A549 (cell line): ENCODE measurements around the gene NTN4. TPM values are rescaled to one million over a fixed set of nuclear protein-coding genes. Genes with fewer than 3 reads are reported as not detected.

Experiments used
- ATAC-seq, 2 experiments: fragments of 200-7000 bp in 1 of 2; fragments of >200 bp in 1 of 2; cut with Nextera tagmentation in 1 of 2; cut with Tn5 transposase in 1 of 2; 3 replicates each; pipeline versions ENCODE4 v1.8.0 to v1.9.1; 2018 to 2020; ENCODE audit warnings: mild to moderate bottlenecking in 1 of 2, moderate library complexity in 1 of 2
- CTCF ChIA-PET: fragments of 300-600 bp; sonication (Branson Sonifier 250); formaldehyde crosslinking; extraction: SDS; loops from one replicate; lab custom pipeline; 2021; ENCODE audit warnings: antibody characterized with exemption, inconsistent platforms; lab: Yijun Ruan, JAX
- POLR2A ChIA-PET: fragments of 350-600 bp; formaldehyde crosslinking; extraction: SDS; loops from one replicate; lab custom pipeline; 2021; ENCODE audit warnings: antibody characterized with exemption, inconsistent platforms; lab: Yijun Ruan, JAX
- DNase-seq, 2 experiments: peaks; one replicate each; pipeline versions ENCODE4 v3.0.0 to v3.0.0-alpha.2; 2011 to 2016; ENCODE audit warnings: low read depth in 1 of 2, low spot score in 1 of 2
- FAIRE-seq: peaks from 2 replicates; lab custom pipeline; 2011; peaks lifted over from hg19 to GRCh38; lab: Jason Lieb, UNC
- H3K27ac ChIP-seq, 2 experiments: fragments of >200 bp; sonication (Bioruptor Twin); formaldehyde crosslinking; 3 replicates each; pipeline ENCODE4 v1.5.1; 2016 to 2017
- H3K4me1 ChIP-seq: fragments of >200 bp; sonication (Bioruptor Twin); formaldehyde crosslinking; 3 replicates; pipeline ENCODE4 v1.6.1; 2016
- H3K4me2 ChIP-seq: fragments of >200 bp; sonication (Bioruptor Twin); formaldehyde crosslinking; 3 replicates; pipeline ENCODE4 v1.6.1; 2016
- H3K4me3 ChIP-seq: fragments of >200 bp; sonication (Bioruptor Twin); formaldehyde crosslinking; 3 replicates; pipeline ENCODE4 v1.5.1; 2016
- H3K9me3 ChIP-seq: fragments of >200 bp; sonication (Bioruptor Twin); formaldehyde crosslinking; 3 replicates; pipeline ENCODE4 v1.6.1; 2016
- ATOH8 ChIP-seq: fragments of 250-450 bp; sonication (Bioruptor Pico); IDR thresholded peaks from 2 replicates; pipeline ENCODE4 v1.5.0; 2020; ENCODE audit warnings: low read depth, mild to moderate bottlenecking, moderate library complexity
- BHLHE40 ChIP-seq: IDR thresholded peaks from 2 replicates; pipeline ENCODE4 v1.6.1; 2012; ENCODE audit warnings: low read depth, low read length, inconsistent platforms
- CBX2 ChIP-seq: fragments of 200-600 bp; sonication (generic); IDR thresholded peaks from 2 replicates; pipeline ENCODE4 v1.6.1; 2016; ENCODE audit warnings: low read depth, mild to moderate bottlenecking, borderline replicate concordance
- CTCF ChIP-seq: fragments of >200 bp; sonication (Bioruptor Twin); formaldehyde crosslinking; IDR thresholded peaks from 3 replicates; pipeline ENCODE4 v1.5.1; 2016
- E2F6 ChIP-seq: IDR thresholded peaks from 2 replicates; pipeline ENCODE4 v1.6.1; 2012; ENCODE audit warnings: low read depth, borderline replicate concordance
- ELK1 ChIP-seq: fragments of 150-350 bp; IDR thresholded peaks from 2 replicates; pipeline ENCODE4 v1.6.1; 2014; ENCODE audit warnings: low read depth, mild to moderate bottlenecking, low read length
- EP300 ChIP-seq, 2 experiments: fragments of >200 bp; sonication (Bioruptor Twin); formaldehyde crosslinking; IDR thresholded peaks; 2 replicates in 1 of 2; 3 replicates in 1 of 2; pipeline ENCODE4 v1.6.1; 2016 to 2017
- FOSB ChIP-seq: fragments of 250-450 bp; sonication (Bioruptor Pico); IDR thresholded peaks from 2 replicates; pipeline ENCODE4 v1.5.0; 2020; ENCODE audit warnings: mild to moderate bottlenecking, moderate library complexity
- FOSL2 ChIP-seq, 2 experiments: fragments of 450-650 bp in 1 of 2; fragments of >200 bp in 1 of 2; sonication (Bioruptor Twin) in 1 of 2; formaldehyde crosslinking; IDR thresholded peaks; 2 replicates each; pipeline versions ENCODE4 v1.5.0 to v1.6.1; 2016 to 2020; ENCODE audit warnings: mild to moderate bottlenecking in 1 of 2, moderate library complexity in 1 of 2
- HDAC2 ChIP-seq: fragments of 200-600 bp; sonication (generic); IDR thresholded peaks from 2 replicates; pipeline ENCODE4 v1.6.1; 2016
- HOXB13 ChIP-seq: fragments of 250-450 bp; sonication (Bioruptor Pico); IDR thresholded peaks from 2 replicates; pipeline ENCODE4 v1.5.0; 2020; ENCODE audit warnings: low read depth, mild to moderate bottlenecking, moderate library complexity
- JUN ChIP-seq, 2 experiments: fragments of >200 bp; sonication (Bioruptor Twin); formaldehyde crosslinking; IDR thresholded peaks; 2 replicates in 1 of 2; 3 replicates in 1 of 2; pipeline ENCODE4 v1.6.1; 2016 to 2017
- JUNB ChIP-seq: fragments of >200 bp; sonication (Bioruptor Twin); formaldehyde crosslinking; IDR thresholded peaks from 2 replicates; pipeline ENCODE4 v1.6.1; 2016
- MAFK ChIP-seq: fragments of 450-650 bp; IDR thresholded peaks from 2 replicates; pipeline ENCODE4 v1.6.1; 2014; ENCODE audit not compliant: partially characterized antibody
- NR3C1 ChIP-seq: fragments of >200 bp; sonication (Bioruptor Twin); formaldehyde crosslinking; IDR thresholded peaks from 3 replicates; pipeline ENCODE4 v1.6.1; 2017
- PHF8 ChIP-seq: fragments of 200-600 bp; sonication (generic); IDR thresholded peaks from 2 replicates; pipeline ENCODE4 v1.6.1; 2016; ENCODE audit warnings: low read depth, mild to moderate bottlenecking, antibody characterized with exemption, moderate library complexity, borderline replicate concordance
- POLR2A ChIP-seq: IDR thresholded peaks from 2 replicates; pipeline ENCODE4 v1.6.1; 2012; ENCODE audit warnings: mild to moderate bottlenecking, low read length
- REST ChIP-seq: fragments of 200-600 bp; sonication (generic); IDR thresholded peaks from 2 replicates; pipeline ENCODE4 v1.6.1; 2016; ENCODE audit warnings: antibody characterized with exemption, mild to moderate bottlenecking, moderate library complexity
- SREBF2 ChIP-seq: fragments of 450-650 bp; IDR thresholded peaks from 2 replicates; pipeline ENCODE4 v1.6.1; 2014; ENCODE audit warnings: mild to moderate bottlenecking, moderate library complexity
- ZSCAN20 ChIP-seq: fragments of 250-450 bp; sonication (Bioruptor Pico); IDR thresholded peaks from 2 replicates; pipeline ENCODE4 v1.8.0; 2022; ENCODE audit warnings: mild to moderate bottlenecking, moderate library complexity
- WGBS: methylation state at CpG from one replicate; pipeline ENCODE4 v1.1.6; 2017; ENCODE audit errors: missing lambda C conversion rate; 5-methylcytosine and 5-hydroxymethylcytosine counted together
- polyA plus RNA-seq, 4 experiments: library from polyadenylated mRNA; depleted of rRNA in 3 of 4; stranded (reverse); fragments of >200 nt; fragmentation: RNase III in 1 of 4; extraction: RNeasy Plus Mini Kit Qiagen cat#74134 plus additional on column Dnase treatment in 1 of 4; gene quantifications; 2 replicates in 3 of 4; 3 replicates in 1 of 4; pipeline ENCODE4 v1.2.3, GENCODE V29; 2011 to 2017

NTN4 gene
- polyA plus RNA-seq, 2 of the 4 experiments (the other 2 are of a cell fraction): 37.3 to 132 TPM

GRCh38 chr12:95731519-95731958 lies 59.0 kb downstream of the NTN4 start (continued):
- TF ChIP-seq REST (no peak), JUN (IDR thresholded peaks at IDR 0.05) (no peak), MAFK (no peak)

GRCh38 chr12:95730457-95730856 lies 60.1 kb downstream of the NTN4 start:
- Histone ChIP-seq H3K4me1 (peaks cover 6% of the 10 kb centered on the region; the same call in 2 of the 3 replicates), H3K27ac (no peak overlapping the region), H3K4me3 (no peak overlapping the region), H3K4me2 (no peak overlapping the region), H3K9me3 (peaks cover 25% of the 10 kb centered on the region)
- FAIRE-seq (no peak), ATAC-seq (no peak), DNase-seq (no peak)
- TF ChIP-seq ELK1 (no peak), PHF8 (no peak), HOXB13 (CRISPR knock-in tag) (no peak), NR3C1 (no peak), HDAC2 (no peak), ATOH8 (CRISPR knock-in tag) (no peak), SREBF2 (no peak), CBX2 (no peak), FOSB (CRISPR knock-in tag) (no peak), POLR2A (no peak), JUNB (no peak), EP300 (IDR thresholded peaks at IDR 0.05) (no peak), ZSCAN20 (CRISPR knock-in tag) (no peak), E2F6 (no peak), FOSL2 (IDR thresholded peaks at IDR 0.05) (no peak), FOSL2 (CRISPR knock-in tag; IDR thresholded peaks at IDR 0.05) (no peak), CTCF (no peak), BHLHE40 (no peak)
- ChIA-PET CTCF (no interaction called here), POLR2A (no interaction called here)
- WGBS: 70% methylated on average over 1 of the region's 1 CpG
